Naive thymus-derived CD4-positive, alpha-beta T cell (primary cell): ENCODE data around the gene RAET1G. TPM values are rescaled to one million over a fixed set of nuclear protein-coding genes. Genes with fewer than 3 reads are reported as not detected.

Experiments
- ATAC-seq: fragments of 150-1000 bp; cut with Tn5 transposase; 2 replicates; pipeline ENCODE4 v1.10.0; 2021; ENCODE audit warnings: mild to moderate bottlenecking, moderate library complexity
- CTCF ChIA-PET: fragments of 350-600 bp; sonication (Branson Sonifier 250); formaldehyde crosslinking; loops from one replicate; lab custom pipeline; 2021; ENCODE audit warnings: antibody characterized with exemption; lab: Charles Lee
- POLR2A ChIA-PET: fragments of 350-600 bp; sonication (Branson Sonifier 250); formaldehyde crosslinking; loops from one replicate; lab custom pipeline; 2021; ENCODE audit warnings: antibody characterized with exemption, inconsistent platforms; lab: Charles Lee
- DNase-seq, 9 donors: peaks; one replicate each; pipeline versions ENCODE4 v3.0.0 to v3.0.0-alpha.2; 2020 to 2022; ENCODE audit warnings: mixed read lengths in 1 of 9
- H3K27ac ChIP-seq: one replicate; pipeline ENCODE4 v1.7.0; 2013; ENCODE audit warnings: mild to moderate bottlenecking, low read depth, low read length, moderate library complexity
- H3K27me3 ChIP-seq, 2 donors: one replicate each; pipeline ENCODE4 v1.7.0; 2013; ENCODE audit warnings: low read length in 2 of 2, mild to moderate bottlenecking in 2 of 2, moderate library complexity in 2 of 2; ENCODE audit not compliant: control insufficient read depth in 2 of 2, insufficient read depth in 2 of 2
- H3K36me3 ChIP-seq, 3 experiments: 1 replicate in 2 of 3; 2 replicates in 1 of 3; pipeline ENCODE4 v1.7.0; 2013; ENCODE audit warnings: low read length in 3 of 3, mild to moderate bottlenecking in 3 of 3, moderate library complexity in 1 of 3; ENCODE audit not compliant: insufficient read depth in 3 of 3, control insufficient read depth in 2 of 3
- H3K4me1 ChIP-seq, 2 donors: one replicate each; pipeline ENCODE4 v1.7.0; 2013; ENCODE audit warnings: low read length in 2 of 2, mild to moderate bottlenecking in 2 of 2, moderate library complexity in 1 of 2; ENCODE audit not compliant: control insufficient read depth in 2 of 2, insufficient read depth in 2 of 2
- H3K4me3 ChIP-seq: 2 replicates; pipeline ENCODE4 v1.7.0; 2013; ENCODE audit warnings: mild to moderate bottlenecking, low read length
- H3K9me3 ChIP-seq, 3 experiments: 1 replicate in 2 of 3; 2 replicates in 1 of 3; pipeline ENCODE4 v1.7.0; 2013; ENCODE audit warnings: low read length in 3 of 3; ENCODE audit not compliant: control insufficient read depth in 2 of 3
- H3K27ac Mint-ChIP-seq, 9 donors: one replicate each; pipeline ENCODE4 v1.8.0; 2020 to 2022; ENCODE audit warnings: mixed read lengths in 9 of 9, mild to moderate bottlenecking in 8 of 9, moderate library complexity in 5 of 9, inconsistent platforms in 2 of 9
- H3K27me3 Mint-ChIP-seq, 5 donors: one replicate each; pipeline ENCODE4 v1.8.0; 2021 to 2022; ENCODE audit warnings: mixed read lengths in 5 of 5, mild to moderate bottlenecking in 1 of 5
- H3K36me3 Mint-ChIP-seq, 5 donors: one replicate each; pipeline ENCODE4 v1.8.0; 2020 to 2022; ENCODE audit warnings: mixed read lengths in 5 of 5, mild to moderate bottlenecking in 3 of 5, inconsistent platforms in 1 of 5
- H3K4me1 Mint-ChIP-seq, 7 donors: one replicate each; pipeline ENCODE4 v1.8.0; 2020 to 2022; ENCODE audit warnings: mixed read lengths in 7 of 7, mild to moderate bottlenecking in 3 of 7, inconsistent platforms in 1 of 7
- H3K4me3 Mint-ChIP-seq, 10 donors: one replicate each; pipeline ENCODE4 v1.8.0; 2020 to 2022; ENCODE audit warnings: mild to moderate bottlenecking in 10 of 10, mixed read lengths in 10 of 10, moderate library complexity in 6 of 10, inconsistent platforms in 2 of 10
- H3K9me3 Mint-ChIP-seq, 11 donors: one replicate each; pipeline ENCODE4 v1.8.0; 2020 to 2022; ENCODE audit warnings: mixed read lengths in 11 of 11, mild to moderate bottlenecking in 4 of 11, inconsistent platforms in 1 of 11, moderate library complexity in 1 of 11
- intact Hi-C, 2 donors: fragments of 100-400 bp; cut with micrococcal nuclease; formaldehyde crosslinking; loops; one replicate each; pipeline ENCODE4 v1.15.1; 2023
- polyA plus RNA-seq, 2 donors: library from polyadenylated mRNA; unstranded; fragments of 300-500 nt; fragmentation: Illumina TruSeq; gene quantifications; one replicate each; pipeline ENCODE4 v1.2.3, GENCODE V29; 2021
- total RNA-seq, 6 experiments: library from RNA in 5 of 6; stranded (reverse) in 5 of 6; gene quantifications; 1 replicate in 5 of 6; 2 replicates in 1 of 6; pipeline ENCODE4 v1.2.3 and lab custom pipeline; 2021 to 2026

The RAET1G gene
- total and polyA plus RNA-seq, 7 experiments from 2014 or later: not detected

DNA sequence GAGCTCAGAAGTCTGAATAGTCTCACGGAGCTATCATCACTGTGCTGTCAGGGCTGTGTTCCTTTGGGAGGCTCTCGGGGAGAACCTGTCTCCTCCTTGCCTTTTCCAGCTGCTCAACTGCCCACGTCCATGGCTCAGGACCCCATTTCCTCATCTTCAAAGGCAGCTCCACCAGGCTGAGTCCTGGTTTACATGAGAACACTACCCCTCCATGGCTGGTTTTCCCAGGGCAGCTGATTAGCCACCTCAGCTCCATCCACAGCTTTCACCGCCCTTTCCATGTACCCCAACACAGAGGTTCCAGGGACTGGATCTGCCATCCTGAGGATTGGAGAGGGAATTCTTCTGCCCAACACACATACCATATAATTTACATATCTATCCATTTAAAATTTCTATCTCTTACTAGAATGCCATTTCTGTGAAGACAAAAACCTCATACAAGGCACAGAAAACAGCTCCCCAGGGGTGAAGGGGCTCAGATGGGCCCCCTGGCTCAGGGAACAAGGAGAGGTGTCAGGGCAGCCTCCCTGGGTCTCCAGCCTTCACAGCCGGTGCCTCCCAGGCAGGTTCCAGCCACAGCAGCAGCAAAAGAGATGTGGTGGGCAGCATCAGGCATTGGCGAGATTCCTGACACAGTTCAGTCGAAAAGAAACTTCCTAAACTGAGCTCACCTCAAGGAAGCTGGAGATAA, 22.8 kb downstream of the RAET1G start:
- Histone ChIP-seq H3K27ac (no peak overlapping the region), H3K9me3 (no peaks in the 10 kb centered on the region), H3K36me3 (no peaks in the 10 kb centered on the region), H3K27me3 (no peaks in the 10 kb centered on the region), H3K4me1 (peaks cover 0 to 9% of the 10 kb centered on the region in 2 donors), H3K4me3 (no peak overlapping the region)
- CTCF ChIA-PET: no interaction called here
- H3K9me3 Mint-ChIP-seq: no peaks in the 10 kb centered on the region
- H3K27ac Mint-ChIP-seq: no peak overlapping the region
- H3K4me3 Mint-ChIP-seq: no peak overlapping the region
- no peaks in the 10 kb centered on the region for H3K36me3 Mint-ChIP-seq
- POLR2A ChIA-PET: no interaction called here
- DNase-seq (no peak), ATAC-seq (no peak)
- intact Hi-C loops: no loop called here
- H3K4me1 Mint-ChIP-seq: peaks cover 6 to 17% (median 10%) of the 10 kb centered on the region in 7 donors
- peaks cover 0 to 20% (median 0%) of the 10 kb centered on the region in 5 donors for H3K27me3 Mint-ChIP-seq

- Mint-ChIP-seq H3K4me1 (peaks cover 8 to 19% (median 10%) of the 10 kb centered on the region in 7 donors), H3K4me3 (no peak overlapping the region), H3K27me3 (peaks cover 2 to 22% (median 2%) of the 10 kb centered on the region in 5 donors), H3K27ac (no peak overlapping the region), H3K9me3 (no peaks in the 10 kb centered on the region), H3K36me3 (no peaks in the 10 kb centered on the region)
- CTCF ChIA-PET: no interaction called here
- H3K9me3 ChIP-seq: no peaks in the 10 kb centered on the region
- H3K27me3 ChIP-seq: no peaks in the 10 kb centered on the region
- POLR2A ChIA-PET: no interaction called here
- DNase-seq (no peak), ATAC-seq (no peak)
- no peak overlapping the region for H3K4me3 ChIP-seq
- intact Hi-C loops: no loop called here
- no peaks in the 10 kb centered on the region for H3K36me3 ChIP-seq
- peaks cover 0 to 9% of the 10 kb centered on the region in 2 donors for H3K4me1 ChIP-seq
- H3K27ac ChIP-seq: no peak overlapping the region
Measured at GRCh38 chr6:149899486-149899885, 23.4 kb downstream of the RAET1G start.

- no peak for DNase-seq
- Histone ChIP-seq H3K36me3 (no peaks in the 10 kb centered on the region), H3K4me3 (no peak overlapping the region), H3K4me1 (peaks cover 0 to 9% of the 10 kb centered on the region in 2 donors), H3K27me3 (no peaks in the 10 kb centered on the region), H3K27ac (no peak overlapping the region), H3K9me3 (no peaks in the 10 kb centered on the region)
- ChIA-PET POLR2A (interaction anchor here (0.6 kb wide), 1 partner anchor 28 kb away, joined by 3 read pairs; no protein-coding TSS in a partner anchor), CTCF (no interaction called here)
- Mint-ChIP-seq H3K27ac (no peak overlapping the region), H3K27me3 (peaks cover 3 to 26% (median 5%) of the 10 kb centered on the region in 5 donors), H3K4me1 (peaks cover 8 to 19% (median 11%) of the 10 kb centered on the region in 7 donors), H3K9me3 (no peaks in the 10 kb centered on the region), H3K36me3 (no peaks in the 10 kb centered on the region), H3K4me3 (no peak overlapping the region)
- no peak for ATAC-seq
- intact Hi-C loops: no loop called here
Measured at GRCh38 chr6:149898966-149899365, 24.0 kb downstream of the RAET1G start.

DNA sequence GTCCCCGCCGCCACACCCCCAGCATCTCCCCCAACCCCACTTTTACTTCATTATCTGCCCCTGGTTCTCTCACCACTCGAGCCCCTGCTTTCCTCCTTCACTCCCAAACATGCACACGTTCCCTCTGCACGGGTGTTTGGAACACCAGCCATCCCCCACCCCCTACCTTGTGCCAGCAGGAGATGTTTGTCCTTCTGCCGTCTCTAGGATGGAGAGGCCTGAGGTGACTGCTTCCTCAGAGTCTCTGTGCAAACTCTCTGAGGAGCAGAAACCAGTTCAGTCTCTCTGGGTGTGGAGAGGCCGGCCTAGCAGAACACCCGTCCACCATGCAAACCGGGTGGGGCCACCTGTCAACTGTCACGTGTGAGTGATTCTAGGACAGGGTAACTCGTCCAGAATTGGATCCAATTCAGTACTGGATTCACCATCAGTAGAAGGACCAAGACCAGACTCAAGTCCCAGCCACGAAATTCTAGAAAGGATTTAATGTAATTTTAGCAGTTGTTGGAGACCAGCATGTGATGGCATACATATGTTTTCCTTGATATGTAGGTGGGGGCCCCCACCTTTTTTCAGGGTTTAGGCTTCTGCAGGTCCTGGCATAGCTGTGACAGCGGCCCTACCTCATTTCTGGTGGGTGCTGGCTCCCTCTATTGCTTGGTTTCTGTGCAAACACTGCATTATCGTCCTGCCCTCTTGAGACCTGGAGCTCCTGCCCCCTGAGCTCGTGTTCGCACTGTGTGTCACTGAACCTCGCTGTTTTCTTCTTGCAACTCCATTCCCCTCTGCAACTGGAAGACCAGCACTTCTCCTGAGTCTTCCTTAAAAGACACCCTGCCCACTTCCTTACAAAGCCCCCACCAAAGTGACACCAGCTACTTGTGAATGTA, 24.8 kb downstream of the RAET1G start, which contains the start of gene RAET1E:
Gene RAET1E, minus strand, starts transcription at position 259 of the 890 bp plus-strand sequence. CDS start 7,212 bp downstream, outside the sequence.
- no peaks in the 10 kb centered on the region for H3K9me3 ChIP-seq
- ChIA-PET POLR2A (interaction anchor here (0.6 kb wide), 1 partner anchor 27 kb away, joined by 3 read pairs; no protein-coding TSS in a partner anchor), CTCF (no interaction called here)
- peaks cover 0 to 9% of the 10 kb centered on the region in 2 donors for H3K4me1 ChIP-seq
- no peaks in the 10 kb centered on the region for H3K9me3 Mint-ChIP-seq
- no peaks in the 10 kb centered on the region for H3K27me3 ChIP-seq
- H3K36me3 Mint-ChIP-seq: no peaks in the 10 kb centered on the region
- peak within 1 kb of the TSS in 1 of 10 donors; percentile 3 for H3K4me3 Mint-ChIP-seq
- ATAC-seq: no peak
- peaks cover 3 to 32% (median 6%) of the 10 kb centered on the region in 5 donors for H3K27me3 Mint-ChIP-seq
- H3K27ac ChIP-seq: no peak within 1 kb of the TSS
- no peak for DNase-seq
- H3K4me3 ChIP-seq: no peak within 1 kb of the TSS
- H3K4me1 Mint-ChIP-seq: peaks cover 8 to 19% (median 11%) of the 10 kb centered on the region in 7 donors
- intact Hi-C loops: no loop called here
- no peak within 1 kb of the TSS for H3K27ac Mint-ChIP-seq
- H3K36me3 ChIP-seq: no peaks in the 10 kb centered on the region

- H3K27me3 ChIP-seq: no peaks in the 10 kb centered on the region
- no peaks in the 10 kb centered on the region for H3K36me3 ChIP-seq
- ChIA-PET POLR2A (no interaction called here), CTCF (interaction anchor here (1.2 kb wide), 1 partner anchor 20 kb away, joined by 3 read pairs; no protein-coding TSS in a partner anchor)
- intact Hi-C loops: no loop called here
- Mint-ChIP-seq H3K36me3 (no peaks in the 10 kb centered on the region), H3K4me1 (peaks cover 8 to 24% (median 11%) of the 10 kb centered on the region in 7 donors), H3K4me3 (no peak overlapping the region), H3K9me3 (no peaks in the 10 kb centered on the region), H3K27me3 (peaks cover 3 to 34% (median 6%) of the 10 kb centered on the region in 5 donors), H3K27ac (no peak overlapping the region)
- H3K27ac ChIP-seq: no peak overlapping the region
- no peak overlapping the region for H3K4me3 ChIP-seq
- peak in 1 of 9 donors; percentile 18 for DNase-seq
- H3K4me1 ChIP-seq: peaks cover 0 to 9% of the 10 kb centered on the region in 2 donors
- no peaks in the 10 kb centered on the region for H3K9me3 ChIP-seq
- no peak for ATAC-seq
Measured at GRCh38 chr6:149897015-149897697, 25.8 kb downstream of the RAET1G start.

DNA sequence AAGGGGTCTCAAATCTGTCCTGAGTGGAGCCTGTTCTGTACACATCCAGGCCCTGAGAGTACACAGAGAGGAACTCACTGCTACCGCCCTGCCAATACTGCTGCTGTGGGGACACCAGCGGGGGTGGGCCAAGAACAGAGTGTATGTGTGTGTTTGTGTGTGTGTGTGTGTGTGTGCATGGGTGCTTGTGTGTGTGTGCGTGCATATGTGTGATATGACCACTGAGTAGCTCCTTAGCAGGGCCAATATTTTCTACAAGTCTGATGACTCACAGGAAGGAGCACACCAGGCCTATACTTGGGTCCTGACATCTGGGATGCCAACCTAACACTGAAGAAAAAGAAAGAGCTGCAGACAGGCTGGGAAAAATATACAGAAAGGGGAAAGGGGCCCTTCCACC, 26.4 kb downstream of the RAET1G start:
- no peak overlapping the region for H3K4me3 Mint-ChIP-seq
- no peaks in the 10 kb centered on the region for H3K9me3 Mint-ChIP-seq
- Histone ChIP-seq H3K27me3 (no peaks in the 10 kb centered on the region), H3K27ac (no peak overlapping the region), H3K9me3 (no peaks in the 10 kb centered on the region), H3K36me3 (no peaks in the 10 kb centered on the region), H3K4me3 (no peak overlapping the region), H3K4me1 (peaks cover 0 to 9% of the 10 kb centered on the region in 2 donors)
- peaks cover 8 to 26% (median 11%) of the 10 kb centered on the region in 7 donors for H3K4me1 Mint-ChIP-seq
- intact Hi-C loops: loop anchor here in 1 of 2 donors (1.0 kb wide), 1 partner anchor 27 kb away; the partner anchor contains the start of gene RAET1G
- no peak overlapping the region for H3K27ac Mint-ChIP-seq
- ATAC-seq (peak; percentile 34), DNase-seq (peak in 1 of 9 donors; percentile 8)
- POLR2A ChIA-PET: no interaction called here
- CTCF ChIA-PET: interaction anchor here (1.2 kb wide), 1 partner anchor 21 kb away, joined by 3 read pairs; no protein-coding TSS in a partner anchor
- H3K27me3 Mint-ChIP-seq: peaks cover 3 to 29% (median 6%) of the 10 kb centered on the region in 5 donors
- H3K36me3 Mint-ChIP-seq: no peaks in the 10 kb centered on the region
